Measurements from ENCODE around the gene CNN1. TPM values are rescaled to one million over a fixed set of nuclear protein-coding genes. Genes with fewer than 3 reads are reported as not detected.
"Not testable (repeated sequence)": the region's sequence is repeated elsewhere in the genome, so short reads cannot be mapped to it uniquely, and the experiment has no call there.

CNN1 gene
- total RNA-seq, 2 experiments from 2014 or later = not detected

- POLR2A ChIA-PET = interaction anchor here (0.7 to 2.0 kb wide), 7 partner anchors 14 to 651 kb away, joined by 3 to 9 read pairs (median 5); partner anchors contain the start of genes ELOF1, ZNF627 and ZNF69
These were observed 43.1 kb downstream of the CNN1 start for GRCh38 chr19:11581740-11582139.

GRCh38 chr19:11586331-11586730 is 47.7 kb downstream of the CNN1 start:
- POLR2A ChIA-PET = interaction anchor here (0.6 kb wide), 1 partner anchor 38 kb away, joined by 3 read pairs; no protein-coding TSS in a partner anchor
- peaks cover 11% of the 10 kb centered on the region for H3K4me1 Mint-ChIP-seq
- H3K27me3 Mint-ChIP-seq = peaks cover 2% of the 10 kb centered on the region
- H3K36me3 Mint-ChIP-seq = peaks cover 2% of the 10 kb centered on the region
- no peak overlapping the region for H3K4me3 Mint-ChIP-seq
- H3K27ac Mint-ChIP-seq = no peak overlapping the region
- ATAC-seq (ENCODE audit: low read depth) = no peak
- DNase-seq = no peak
- H3K9me3 Mint-ChIP-seq = no peaks in the 10 kb centered on the region

More at GRCh38 chr19:11581740-11582139, 43.1 kb downstream of the CNN1 start:
- Mint-ChIP-seq H3K36me3 (peaks cover 3% of the 10 kb centered on the region), H3K27me3 (no peaks in the 10 kb centered on the region), H3K27ac (peak overlapping the region; percentile 95), H3K4me3 (peak overlapping the region; percentile 86), H3K9me3 (no peaks in the 10 kb centered on the region), H3K4me1 (peaks cover 24% of the 10 kb centered on the region)
- peak; percentile 80 for ATAC-seq (ENCODE audit: low read depth)
- no peak for DNase-seq

GRCh38 chr19:11587302-11587974 is 48.8 kb downstream of the CNN1 start:
- H3K27me3 Mint-ChIP-seq = peaks cover 2% of the 10 kb centered on the region
- H3K27ac Mint-ChIP-seq = peak overlapping the region; percentile 54
- no peak overlapping the region for H3K4me3 Mint-ChIP-seq
- ATAC-seq (ENCODE audit: low read depth) = peak; percentile 85
- H3K4me1 Mint-ChIP-seq = peaks cover 7% of the 10 kb centered on the region
- H3K9me3 Mint-ChIP-seq = no peaks in the 10 kb centered on the region
- POLR2A ChIA-PET = interaction anchor here (0.6 to 1.0 kb wide), 3 partner anchors 19 to 40 kb away, joined by 3 to 6 read pairs (median 3); partner anchors contain the start of gene ELOF1
- peak; percentile 87 for DNase-seq
- H3K36me3 Mint-ChIP-seq = peaks cover 2% of the 10 kb centered on the region

GRCh38 chr19:11587975-11588631 is 49.5 kb downstream of the CNN1 start:
- peak overlapping the region; percentile 54 for H3K27ac Mint-ChIP-seq
- DNase-seq (no peak), ATAC-seq (ENCODE audit: low read depth) (no peak)
- peaks cover 7% of the 10 kb centered on the region for H3K4me1 Mint-ChIP-seq
- POLR2A ChIA-PET = interaction anchor here (0.5 to 1.0 kb wide), 3 partner anchors 20 to 54 kb away, joined by 3 to 6 read pairs (median 3); partner anchors contain the start of gene ELOF1
- no peaks in the 10 kb centered on the region for H3K9me3 Mint-ChIP-seq
- H3K36me3 Mint-ChIP-seq = peaks cover 2% of the 10 kb centered on the region
- peaks cover 2% of the 10 kb centered on the region for H3K27me3 Mint-ChIP-seq
- H3K4me3 Mint-ChIP-seq = no peak overlapping the region

- no peak overlapping the region for H3K27ac Mint-ChIP-seq
- H3K27me3 Mint-ChIP-seq = peaks cover 2% of the 10 kb centered on the region
- ATAC-seq (ENCODE audit: low read depth) (no peak), DNase-seq (no peak)
- no peaks in the 10 kb centered on the region for H3K36me3 Mint-ChIP-seq
- no peak overlapping the region for H3K4me3 Mint-ChIP-seq
- no peaks in the 10 kb centered on the region for H3K9me3 Mint-ChIP-seq
- peaks cover 11% of the 10 kb centered on the region for H3K4me1 Mint-ChIP-seq
- POLR2A ChIA-PET = interaction anchor here (1.0 kb wide), 1 partner anchor 16 kb away, joined by 4 read pairs; no protein-coding TSS in a partner anchor
These were observed 55.4 kb downstream of the CNN1 start for GRCh38 chr19:11594084-11594483.

GRCh38 chr19:11596156-11596555 is 57.5 kb downstream of the CNN1 start:
- DNase-seq (no peak), ATAC-seq (ENCODE audit: low read depth) (no peak)
- Mint-ChIP-seq H3K27ac (peak overlapping the region; percentile 80), H3K4me3 (no peak overlapping the region), H3K9me3 (no peaks in the 10 kb centered on the region), H3K4me1 (peaks cover 13% of the 10 kb centered on the region), H3K27me3 (no peaks in the 10 kb centered on the region), H3K36me3 (peaks cover 10% of the 10 kb centered on the region)
- POLR2A ChIA-PET = no interaction called here

GRCh38 chr19:11597202-11598102 is 58.8 kb downstream of the CNN1 start, which contains the start of gene ZNF627:
Gene ZNF627, plus strand, starts transcription at chr19:11597483. Its CDS starts 145 bp downstream, at chr19:11597628.
- POLR2A ChIA-PET = interaction anchor here (0.6 to 1.6 kb wide), 9 partner anchors 16 to 280 kb away, joined by 3 to 9 read pairs (median 4); no protein-coding TSS in a partner anchor
- Mint-ChIP-seq H3K9me3 (peaks cover 2% of the 10 kb centered on the region), H3K27ac (peak within 1 kb of the TSS; percentile 80), H3K36me3 (peaks cover 17% of the 10 kb centered on the region), H3K27me3 (no peaks in the 10 kb centered on the region), H3K4me3 (peak within 1 kb of the TSS; percentile 92), H3K4me1 (peaks cover 13% of the 10 kb centered on the region)
- ATAC-seq (ENCODE audit: low read depth) (peak; percentile 100), DNase-seq (peak; percentile 94)

- H3K4me3 Mint-ChIP-seq = peak overlapping the region; percentile 92
- POLR2A ChIA-PET = interaction anchor here (0.6 to 1.6 kb wide), 3 partner anchors 16 to 167 kb away, joined by 3 to 9 read pairs (median 3); no protein-coding TSS in a partner anchor
- H3K27ac Mint-ChIP-seq = peak overlapping the region; percentile 80
- no peak for ATAC-seq (ENCODE audit: low read depth)
- peaks cover 13% of the 10 kb centered on the region for H3K4me1 Mint-ChIP-seq
- DNase-seq = no peak
- peaks cover 22% of the 10 kb centered on the region for H3K36me3 Mint-ChIP-seq
- H3K9me3 Mint-ChIP-seq = peaks cover 4% of the 10 kb centered on the region
- no peaks in the 10 kb centered on the region for H3K27me3 Mint-ChIP-seq
These were observed 59.4 kb downstream of the CNN1 start for GRCh38 chr19:11598103-11598483.

GRCh38 chr19:11598746-11599145 is 60.1 kb downstream of the CNN1 start:
- Mint-ChIP-seq H3K27ac (no peak overlapping the region), H3K9me3 (peaks cover 4% of the 10 kb centered on the region), H3K27me3 (no peaks in the 10 kb centered on the region), H3K4me3 (peak overlapping the region; percentile 57), H3K4me1 (peaks cover 13% of the 10 kb centered on the region), H3K36me3 (peaks cover 24% of the 10 kb centered on the region)
- ATAC-seq (ENCODE audit: low read depth) = no peak
- DNase-seq = no peak
- POLR2A ChIA-PET = no interaction called here

- DNase-seq; H3K4me3 Mint-ChIP-seq; H3K27me3 Mint-ChIP-seq; ATAC-seq (ENCODE audit: low read depth); POLR2A ChIA-PET; H3K27ac Mint-ChIP-seq; H3K9me3 Mint-ChIP-seq: not testable (repeated sequence)
- peaks cover 29% of the 10 kb centered on the region for H3K36me3 Mint-ChIP-seq
- H3K4me1 Mint-ChIP-seq = peaks cover 13% of the 10 kb centered on the region
These were observed 61.1 kb downstream of the CNN1 start for GRCh38 chr19:11599704-11600103.
